Spleen (tissue), 11 donors: ENCODE measurements around the gene BRAF. TPM values are rescaled to one million over a fixed set of nuclear protein-coding genes. Genes with fewer than 3 reads are reported as not detected.
"Not testable (repeated sequence)": the region's sequence is repeated elsewhere in the genome, so short reads cannot be mapped to it uniquely, and the experiment has no call there.

Source experiments
- DNase-seq: peaks from one replicate; pipeline ENCODE4 v3.0.0-alpha.2; 2020
- H3K27ac ChIP-seq, 8 donors: fragments of 200-600 bp; sonication (generic) in 7 of 8; 1 replicate in 4 of 8; 2 replicates in 4 of 8; pipeline versions ENCODE4 v1.5.0 to v1.8.0; 2016 to 2021; ENCODE audit warnings: inconsistent platforms in 4 of 8, mild to moderate bottlenecking in 4 of 8, moderate library complexity in 1 of 8
- H3K27me3 ChIP-seq, 7 donors: fragments of 200-600 bp; sonication (generic) in 6 of 7; replicated peaks in 1 of 7; 1 replicate in 4 of 7; 2 replicates in 3 of 7; pipeline versions ENCODE4 v1.5.0 to v1.8.0; 2016 to 2021; ENCODE audit warnings: inconsistent platforms in 3 of 7, mild to moderate bottlenecking in 1 of 7
- H3K36me3 ChIP-seq, 6 donors: fragments of 200-600 bp; sonication (generic) in 5 of 6; 1 replicate in 4 of 6; 2 replicates in 2 of 6; pipeline versions ENCODE4 v1.5.0 to v1.8.0; 2016 to 2021; ENCODE audit warnings: inconsistent platforms in 2 of 6
- H3K4me1 ChIP-seq, 6 donors: fragments of 200-600 bp; sonication (generic) in 5 of 6; 1 replicate in 3 of 6; 2 replicates in 3 of 6; pipeline versions ENCODE4 v1.5.0 to v1.8.0; 2016 to 2021; ENCODE audit warnings: inconsistent platforms in 3 of 6
- H3K4me3 ChIP-seq, 8 donors: fragments of 200-600 bp; sonication (generic) in 7 of 8; 1 replicate in 4 of 8; 2 replicates in 4 of 8; pipeline versions ENCODE4 v1.5.0 to v1.8.0; 2016 to 2021; ENCODE audit warnings: inconsistent platforms in 4 of 8, mild to moderate bottlenecking in 4 of 8, moderate library complexity in 2 of 8
- H3K9me3 ChIP-seq, 8 donors: fragments of 200-600 bp; sonication (generic) in 7 of 8; 1 replicate in 4 of 8; 2 replicates in 4 of 8; pipeline versions ENCODE4 v1.5.0 to v1.8.0; 2016 to 2021; ENCODE audit warnings: inconsistent platforms in 4 of 8
- POLR2A ChIP-seq, 3 donors: fragments of 450-650 bp; IDR thresholded peaks; one replicate each; pipeline ENCODE4 v1.5.1; 2017; ENCODE audit warnings: antibody characterized with exemption in 3 of 3, mild to moderate bottlenecking in 1 of 3
- POLR2AphosphoS5 ChIP-seq, 3 donors: sonication (generic); formaldehyde crosslinking; IDR thresholded peaks; one replicate each; pipeline ENCODE4 v1.5.1; 2017; ENCODE audit warnings: antibody characterized with exemption in 3 of 3
- WGBS, 5 donors: extraction: QIAGEN DNeasy Blood & Tissue Kit in 3 of 5; methylation state at CpG; one replicate each; pipeline versions ENCODE4 v1.1.5 to v1.1.7; 2013 to 2018; 5-methylcytosine and 5-hydroxymethylcytosine counted together
- intact Hi-C: fragments of 100-400 bp; cut with DNase I; formaldehyde crosslinking; loops from one replicate; pipeline ENCODE4 v1.15.0; 2023; ENCODE audit warnings: low total_unique reads
- polyA plus RNA-seq, 3 donors: library from polyadenylated mRNA; stranded (reverse); fragments of 200-250 nt; gene quantifications; one replicate each; pipeline ENCODE4 v1.2.1, GENCODE V29; 2013
- total RNA-seq, 7 donors: library from RNA; depleted of rRNA in 3 of 7; stranded (reverse); fragments of >200 nt in 3 of 7; fragmentation: NEBNext Ultra II Directional in 4 of 7; extraction: Animal tissue kit (Norgen Biotek cat#: 25700) in 4 of 7; gene quantifications; one replicate each; pipeline versions ENCODE4 v1.1.0 to v1.2.1, GENCODE V29; 2016 to 2021
- TF ChIP-seq, protein P1 (sequence below), 11 experiments: fragments of 200-600 bp in 7 of 11; fragments of 450-650 bp in 4 of 11; sonication (generic) in 4 of 11; IDR thresholded peaks in 8 of 11; conservative IDR thresholded peaks in 3 of 11; 1 replicate in 7 of 11; 2 replicates in 4 of 11; pipeline versions ENCODE4 v1.4.0 to v1.8.0; 2016 to 2021; ENCODE audit warnings: antibody characterized with exemption in 11 of 11, inconsistent platforms in 4 of 11, mild to moderate bottlenecking in 1 of 11
- donor health status: healthy with polysubstance abuse.
- donor health status: DM: no; HTN: no; CAD: no; lungs with moderate emphysema.
- donor health status: DM: no; HTN: no; CAD: no.
- donor health status: Bipolar disorder and iron deficiency.
- donor health status: healthy.
- donor health status: DM: no; HTN: no; CAD: no.
- donor health status: DM: yes; HTN: yes; CAD: no.

BRAF gene
- total and polyA plus RNA-seq, 10 donors: 4.3 to 82.7 (median 49.3) TPM

DNA sequence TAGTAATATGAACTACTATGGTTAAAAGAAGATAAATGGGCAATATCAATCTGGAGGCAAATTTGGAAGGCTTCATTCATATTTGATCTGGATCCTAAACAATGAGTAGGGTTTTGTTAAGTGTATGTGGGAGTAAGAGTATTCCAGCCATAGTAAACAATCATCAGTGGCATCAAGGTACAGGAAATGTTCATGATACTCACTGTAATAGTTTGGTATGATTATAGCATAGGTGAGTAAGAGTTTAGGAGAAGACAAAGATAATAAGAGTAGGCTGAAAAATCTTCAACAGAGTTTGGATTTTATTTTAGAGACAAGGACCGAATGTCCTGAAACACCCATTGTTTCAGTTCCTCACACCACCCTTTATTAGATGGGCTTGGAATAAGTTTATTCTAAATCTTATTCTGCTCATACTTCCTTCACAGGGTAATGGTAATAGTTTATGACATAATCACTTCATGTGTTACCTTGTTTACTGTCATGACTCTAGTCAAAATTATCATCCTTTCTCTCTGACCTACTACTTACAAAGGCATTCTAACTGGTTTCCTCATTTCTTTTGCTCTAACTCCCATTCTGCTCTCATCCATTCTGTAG lies 38.9 kb downstream of the BRAF start:
- Histone ChIP-seq H3K9me3 (no peaks in the 10 kb centered on the region), H3K27ac (no peak overlapping the region), H3K4me3 (no peak overlapping the region), H3K27me3 (no peaks in the 10 kb centered on the region), H3K36me3 (no peaks in the 10 kb centered on the region), H3K4me1 (peaks cover 4 to 80% (median 28%) of the 10 kb centered on the region in 6 donors)
- TF ChIP-seq, protein P1, sequence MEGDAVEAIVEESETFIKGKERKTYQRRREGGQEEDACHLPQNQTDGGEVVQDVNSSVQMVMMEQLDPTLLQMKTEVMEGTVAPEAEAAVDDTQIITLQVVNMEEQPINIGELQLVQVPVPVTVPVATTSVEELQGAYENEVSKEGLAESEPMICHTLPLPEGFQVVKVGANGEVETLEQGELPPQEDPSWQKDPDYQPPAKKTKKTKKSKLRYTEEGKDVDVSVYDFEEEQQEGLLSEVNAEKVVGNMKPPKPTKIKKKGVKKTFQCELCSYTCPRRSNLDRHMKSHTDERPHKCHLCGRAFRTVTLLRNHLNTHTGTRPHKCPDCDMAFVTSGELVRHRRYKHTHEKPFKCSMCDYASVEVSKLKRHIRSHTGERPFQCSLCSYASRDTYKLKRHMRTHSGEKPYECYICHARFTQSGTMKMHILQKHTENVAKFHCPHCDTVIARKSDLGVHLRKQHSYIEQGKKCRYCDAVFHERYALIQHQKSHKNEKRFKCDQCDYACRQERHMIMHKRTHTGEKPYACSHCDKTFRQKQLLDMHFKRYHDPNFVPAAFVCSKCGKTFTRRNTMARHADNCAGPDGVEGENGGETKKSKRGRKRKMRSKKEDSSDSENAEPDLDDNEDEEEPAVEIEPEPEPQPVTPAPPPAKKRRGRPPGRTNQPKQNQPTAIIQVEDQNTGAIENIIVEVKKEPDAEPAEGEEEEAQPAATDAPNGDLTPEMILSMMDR (IDR thresholded peaks at IDR 0.05 in 8 of 11, conservative IDR thresholded peaks at IDR 0.05 in 3 of 11): no peak
- TF ChIP-seq POLR2AphosphoS5 (IDR thresholded peaks at IDR 0.05): no peak
- no peak for TF ChIP-seq POLR2A (IDR thresholded peaks at IDR 0.05)
- WGBS, 5 donors: 52 to 71% (median 59%) methylated on average over 1 of the region's 1 CpG
- intact Hi-C loops: no loop called here
- DNase-seq: no peak

DNA sequence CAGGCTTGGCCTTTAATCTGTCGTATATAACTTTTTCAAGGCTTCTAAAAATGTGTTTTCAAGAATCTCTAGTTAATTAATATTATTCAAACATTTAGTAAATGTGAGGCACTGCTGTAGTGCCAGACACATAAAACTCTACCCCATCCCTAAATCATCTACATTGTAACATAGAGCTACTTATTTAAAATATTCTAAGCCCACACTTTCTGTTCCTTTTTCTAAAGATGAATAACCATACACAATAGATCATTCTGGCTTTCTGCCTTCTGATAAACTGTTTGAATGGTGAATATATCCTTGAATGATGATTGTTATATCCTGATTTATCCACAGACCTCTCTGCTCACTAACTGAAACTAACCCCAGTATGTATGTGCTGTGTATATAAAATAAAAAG lies 41.4 kb downstream of the BRAF start:
- intact Hi-C loops: no loop called here
- Histone ChIP-seq H3K36me3 (no peaks in the 10 kb centered on the region), H3K4me3 (no peak overlapping the region), H3K9me3 (peaks cover 0 to 5% (median 0%) of the 10 kb centered on the region in 8 donors), H3K4me1 (peaks cover 4 to 57% (median 23%) of the 10 kb centered on the region in 6 donors), H3K27me3 (no peaks in the 10 kb centered on the region), H3K27ac (no peak overlapping the region)
- 87 to 100% (median 94%) methylated on average over 1 of the region's 1 CpG for WGBS, 5 donors
- no peak for DNase-seq
- TF ChIP-seq, protein P1 (IDR thresholded peaks at IDR 0.05 in 8 of 11, conservative IDR thresholded peaks at IDR 0.05 in 3 of 11): no peak
- TF ChIP-seq POLR2AphosphoS5 (IDR thresholded peaks at IDR 0.05) (no peak), POLR2A (IDR thresholded peaks at IDR 0.05) (no peak)

DNA sequence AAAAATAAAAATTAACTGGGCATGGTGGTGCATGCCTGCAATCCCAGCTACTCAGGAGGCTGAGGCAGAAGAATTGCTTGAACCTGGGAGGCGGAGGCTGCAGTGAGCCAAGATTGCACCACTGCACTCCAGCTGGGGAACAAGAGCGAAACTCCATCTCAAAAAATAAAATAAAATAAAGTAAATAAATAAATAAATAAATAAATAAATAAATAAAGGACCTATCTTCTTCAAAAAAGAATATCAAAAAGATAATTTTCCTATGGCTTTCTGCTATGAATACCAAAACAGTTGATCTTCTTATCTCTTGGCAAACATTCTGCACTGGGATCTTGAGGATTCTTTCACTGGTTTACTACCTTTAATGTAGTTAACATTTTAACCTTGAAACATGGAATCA lies 41.9 kb downstream of the BRAF start:
- H3K36me3 ChIP-seq, DNase-seq, H3K4me3 ChIP-seq, intact Hi-C loops, H3K9me3 ChIP-seq, H3K27ac ChIP-seq, H3K27me3 ChIP-seq: not testable (repeated sequence)
- WGBS, 5 donors: 95 to 98% (median 98%) methylated on average over 2 of the region's 2 CpGs
- peaks cover 4 to 54% (median 22%) of the 10 kb centered on the region in 6 donors for H3K4me1 ChIP-seq

DNA sequence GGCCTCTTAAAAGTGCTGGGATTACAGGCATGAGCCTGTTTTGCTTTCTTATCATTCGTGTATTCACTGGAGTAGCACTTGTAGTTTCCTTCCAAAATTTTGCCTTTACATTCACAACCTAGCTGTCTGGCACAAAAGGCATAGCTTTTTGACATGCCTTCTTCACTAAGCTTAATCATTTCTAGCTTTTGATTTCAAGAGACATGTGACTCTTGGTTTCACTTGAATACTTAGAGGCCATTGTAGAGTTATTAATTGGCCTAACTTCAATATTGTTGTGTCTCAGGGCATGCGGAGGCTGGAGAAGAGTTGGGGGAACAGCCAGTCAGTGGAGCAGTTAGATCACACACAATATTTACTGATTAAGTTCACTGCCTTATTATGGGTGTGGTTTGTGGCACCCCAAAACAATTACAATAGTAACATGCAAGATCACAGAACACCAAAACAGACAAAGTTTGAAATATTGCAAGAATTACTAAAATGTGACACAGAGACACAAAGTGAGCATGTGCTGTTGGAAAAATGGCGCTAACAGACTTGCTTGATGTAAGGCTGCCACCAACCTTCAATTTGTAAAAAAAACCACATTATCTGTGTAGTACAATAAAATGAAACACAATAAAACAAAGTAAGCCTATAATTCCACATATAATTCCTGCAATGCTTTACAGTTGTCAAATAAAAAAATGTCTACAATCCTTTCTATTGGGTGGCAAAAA lies 43.1 kb downstream of the BRAF start:
- intact Hi-C loops: no loop called here
- no peak overlapping the region for H3K27ac ChIP-seq
- H3K4me1 ChIP-seq: peaks cover 7 to 52% (median 18%) of the 10 kb centered on the region in 6 donors
- no peak overlapping the region for H3K4me3 ChIP-seq
- no peak for DNase-seq
- no peaks in the 10 kb centered on the region for H3K36me3 ChIP-seq
- H3K9me3 ChIP-seq: peaks cover 0 to 7% (median 0%) of the 10 kb centered on the region in 8 donors
- TF ChIP-seq POLR2A (IDR thresholded peaks at IDR 0.05): no peak
- TF ChIP-seq, protein P1 (IDR thresholded peaks at IDR 0.05 in 8 of 11, conservative IDR thresholded peaks at IDR 0.05 in 3 of 11): no peak
- no peak for TF ChIP-seq POLR2AphosphoS5 (IDR thresholded peaks at IDR 0.05)
- WGBS, 5 donors: 74 to 90% (median 82%) methylated on average over 3 of the region's 3 CpGs
- no peaks in the 10 kb centered on the region for H3K27me3 ChIP-seq
